GM19099 (cell line): ENCODE data around the gene SNRNP200.

ENCODE experiments used
- POLR2A ChIP-seq: IDR thresholded peaks from 3 replicates; pipeline ENCODE4 v1.6.1; 2011; ENCODE audit warnings: low read depth; ENCODE audit not compliant: insufficient read length; ENCODE audit errors: extremely low read depth

Gene SNRNP200

GRCh38 chr2:96233880-96234316 lies 71.4 kb downstream of the SNRNP200 start:
- TF ChIP-seq POLR2A = no peak

GRCh38 chr2:96233436-96233835 lies 71.9 kb downstream of the SNRNP200 start:
- TF ChIP-seq POLR2A = no peak

GRCh38 chr2:96231316-96231715 lies 74.0 kb downstream of the SNRNP200 start:
- TF ChIP-seq POLR2A = no peak

GRCh38 chr2:96225016-96225533 lies 80.3 kb downstream of the SNRNP200 start:
- TF ChIP-seq POLR2A = peak; percentile 53
